ENCODE results near the gene MXD3. TPM values are rescaled to one million over a fixed set of nuclear protein-coding genes. Genes with fewer than 3 reads are reported as not detected.

The MXD3 gene
- total RNA-seq, 1 donor from 2014 or later = 5.7 TPM

DNA sequence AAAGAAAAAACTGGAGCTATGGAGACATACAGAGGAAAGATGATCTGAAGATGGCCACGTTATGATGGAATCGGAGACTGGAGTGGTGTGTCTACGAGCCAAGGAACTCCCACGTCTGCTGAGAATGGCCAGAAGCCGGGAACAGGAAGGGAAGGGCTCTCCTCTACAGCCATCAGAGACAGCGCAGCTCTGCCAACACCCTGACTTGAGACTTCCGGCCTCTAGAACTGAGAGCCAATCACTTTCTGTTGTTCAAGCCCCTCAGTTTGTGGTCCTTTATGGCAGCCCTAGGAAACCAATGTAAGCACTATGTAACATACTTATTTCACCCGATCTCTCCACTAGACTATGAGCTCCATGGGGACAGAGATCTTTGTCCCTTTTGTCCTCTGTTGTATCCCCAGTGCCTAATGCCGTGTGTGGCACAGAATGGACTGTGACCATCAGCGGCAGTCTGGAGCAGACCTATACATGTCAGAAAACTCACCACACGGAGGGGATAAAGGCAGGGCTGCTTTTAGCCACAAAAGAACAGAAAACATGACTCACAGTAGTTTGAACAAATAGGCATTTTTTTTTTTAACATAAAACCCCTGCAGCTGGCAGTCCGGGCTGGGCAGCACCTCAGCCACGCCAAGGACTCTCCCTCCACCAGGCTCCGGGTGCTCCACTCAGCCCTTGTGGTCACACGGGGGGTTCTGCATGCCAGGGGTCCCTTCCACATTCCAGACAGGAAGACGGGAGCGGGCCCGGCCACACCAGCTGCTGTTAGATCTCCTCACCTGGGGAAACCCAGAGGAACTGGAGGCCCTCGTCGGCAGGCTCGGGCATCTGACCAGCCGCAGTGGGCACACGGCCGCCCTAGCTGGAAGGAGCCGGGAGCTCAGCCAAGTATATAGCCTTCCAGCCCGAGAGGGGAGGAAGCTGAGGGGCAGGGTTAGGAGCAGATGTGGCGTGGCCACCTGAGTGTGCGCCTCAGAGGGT lies 16.1 kb upstream of the MXD3 start:
- Histone ChIP-seq H3K4me1 (ENCODE audit: control insufficient read depth in 3 of 3, insufficient read depth in 3 of 3, low read length in 3 of 3) (peaks cover 0 to 4% (median 0%) of the 10 kb centered on the region in 3 donors), H3K27ac (ENCODE audit: low read depth, low read length) (peak overlapping the region; percentile 60), H3K36me3 (ENCODE audit: control insufficient read depth in 3 of 3, insufficient read depth in 3 of 3, low read length in 3 of 3) (peaks cover 12 to 33% (median 14%) of the 10 kb centered on the region in 3 donors), H3K9ac (ENCODE audit: low read depth in 1 of 3, low read length in 3 of 3) (no peak overlapping the region), H3K9me3 (ENCODE audit: control insufficient read depth in 3 of 3, low read length in 3 of 3) (no peaks in the 10 kb centered on the region), H3K27me3 (ENCODE audit: control insufficient read depth in 3 of 3, insufficient read depth in 3 of 3, low read length in 3 of 3) (no peaks in the 10 kb centered on the region), H3K4me3 (ENCODE audit: low read length in 3 of 3) (no peak overlapping the region)

DNA sequence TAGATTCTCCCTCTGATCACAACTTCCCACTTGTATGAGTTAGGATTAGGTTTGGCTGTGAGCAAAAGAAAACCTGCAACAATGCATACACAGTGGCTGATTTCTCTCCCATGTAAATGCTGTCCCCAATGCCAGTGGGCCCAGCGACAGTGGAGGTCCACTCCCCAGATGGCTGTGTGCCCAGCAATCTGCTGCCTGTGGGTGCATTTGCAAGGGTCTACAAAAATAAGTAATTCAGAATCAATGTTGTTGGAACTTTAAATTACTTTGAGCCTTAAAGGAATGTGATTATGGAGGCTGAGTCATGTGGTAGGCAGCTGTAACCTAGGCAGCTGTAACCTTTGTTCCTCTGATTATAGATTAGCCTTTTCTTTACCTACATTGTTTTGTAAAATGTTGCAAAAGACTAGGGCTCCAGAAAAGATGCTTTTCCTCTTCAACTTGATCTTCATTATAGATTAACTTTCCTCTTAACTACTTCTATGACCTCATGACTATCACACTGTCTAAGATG lies 14.2 kb upstream of the MXD3 start:
- Histone ChIP-seq H3K4me1 (ENCODE audit: control insufficient read depth in 3 of 3, insufficient read depth in 3 of 3, low read length in 3 of 3) (peaks cover 0 to 4% (median 0%) of the 10 kb centered on the region in 3 donors), H3K27ac (ENCODE audit: low read depth, low read length) (no peak overlapping the region), H3K9ac (ENCODE audit: low read depth in 1 of 3, low read length in 3 of 3) (no peak overlapping the region), H3K9me3 (ENCODE audit: control insufficient read depth in 3 of 3, low read length in 3 of 3) (no peaks in the 10 kb centered on the region), H3K36me3 (ENCODE audit: control insufficient read depth in 3 of 3, insufficient read depth in 3 of 3, low read length in 3 of 3) (peaks cover 3 to 14% (median 6%) of the 10 kb centered on the region in 3 donors), H3K27me3 (ENCODE audit: control insufficient read depth in 3 of 3, insufficient read depth in 3 of 3, low read length in 3 of 3) (no peaks in the 10 kb centered on the region), H3K4me3 (ENCODE audit: low read length in 3 of 3) (no peak overlapping the region)

GRCh38 chr5:177320879-177321278 lies 9.2 kb upstream of the MXD3 start:
- Histone ChIP-seq H3K4me1 (ENCODE audit: control insufficient read depth in 3 of 3, insufficient read depth in 3 of 3, low read length in 3 of 3) (peaks cover 0 to 4% (median 0%) of the 10 kb centered on the region in 3 donors), H3K36me3 (ENCODE audit: control insufficient read depth in 3 of 3, insufficient read depth in 3 of 3, low read length in 3 of 3) (peaks cover 0 to 1% (median 0%) of the 10 kb centered on the region in 3 donors), H3K27me3 (ENCODE audit: control insufficient read depth in 3 of 3, insufficient read depth in 3 of 3, low read length in 3 of 3) (no peaks in the 10 kb centered on the region), H3K9ac (ENCODE audit: low read depth in 1 of 3, low read length in 3 of 3) (no peak overlapping the region), H3K9me3 (ENCODE audit: control insufficient read depth in 3 of 3, low read length in 3 of 3) (no peaks in the 10 kb centered on the region), H3K4me3 (ENCODE audit: low read length in 3 of 3) (no peak overlapping the region), H3K27ac (ENCODE audit: low read depth, low read length) (no peak overlapping the region)

DNA sequence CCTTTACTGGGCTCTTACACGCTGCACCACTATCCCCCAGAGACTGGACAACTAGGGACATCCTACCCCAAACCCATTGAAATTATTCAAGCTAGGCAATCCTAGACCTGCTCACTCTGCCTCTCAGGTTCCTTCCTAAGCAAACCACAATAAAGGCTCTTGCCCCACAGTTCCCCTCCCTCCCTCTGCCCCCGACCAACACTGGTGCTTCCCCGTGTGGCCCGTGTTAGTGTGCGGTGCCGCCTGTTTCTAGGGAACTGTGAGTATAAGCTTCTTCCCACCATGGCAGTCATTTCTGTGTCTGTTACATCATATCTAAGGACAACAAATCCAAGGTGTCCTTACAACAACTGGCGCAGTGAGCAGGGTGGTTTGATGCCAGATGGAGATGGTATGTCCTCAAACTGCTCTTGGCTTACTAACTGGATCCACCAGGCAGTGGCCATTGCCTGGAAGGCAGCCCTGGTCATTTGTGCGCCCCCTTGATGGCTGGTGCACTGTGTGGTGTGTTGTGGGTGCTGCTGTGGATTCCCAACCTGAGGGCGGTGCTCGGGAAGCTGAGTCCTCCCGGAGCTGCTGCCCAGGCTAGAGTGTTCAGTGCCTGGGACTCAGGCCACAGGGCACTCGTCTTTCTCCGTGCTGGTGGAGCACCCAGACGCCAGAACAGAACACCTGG lies 8.4 kb upstream of the MXD3 start:
- Histone ChIP-seq H3K27ac (ENCODE audit: low read depth, low read length) (no peak overlapping the region), H3K9me3 (ENCODE audit: control insufficient read depth in 3 of 3, low read length in 3 of 3) (no peaks in the 10 kb centered on the region), H3K9ac (ENCODE audit: low read depth in 1 of 3, low read length in 3 of 3) (no peak overlapping the region), H3K36me3 (ENCODE audit: control insufficient read depth in 3 of 3, insufficient read depth in 3 of 3, low read length in 3 of 3) (peaks cover 0 to 1% (median 0%) of the 10 kb centered on the region in 3 donors), H3K4me3 (ENCODE audit: low read length in 3 of 3) (no peak overlapping the region), H3K27me3 (ENCODE audit: control insufficient read depth in 3 of 3, insufficient read depth in 3 of 3, low read length in 3 of 3) (no peaks in the 10 kb centered on the region), H3K4me1 (ENCODE audit: control insufficient read depth in 3 of 3, insufficient read depth in 3 of 3, low read length in 3 of 3) (peaks cover 0 to 4% (median 0%) of the 10 kb centered on the region in 3 donors)

GRCh38 chr5:177317959-177318377 lies 6.3 kb upstream of the MXD3 start:
- no peak overlapping the region for H3K9ac ChIP-seq (ENCODE audit: low read depth in 1 of 3, low read length in 3 of 3)
- no peaks in the 10 kb centered on the region for H3K27me3 ChIP-seq (ENCODE audit: control insufficient read depth in 3 of 3, insufficient read depth in 3 of 3, low read length in 3 of 3)
- H3K36me3 ChIP-seq (ENCODE audit: control insufficient read depth in 3 of 3, insufficient read depth in 3 of 3, low read length in 3 of 3) = no peaks in the 10 kb centered on the region
- H3K9me3 ChIP-seq (ENCODE audit: control insufficient read depth in 3 of 3, low read length in 3 of 3) = no peaks in the 10 kb centered on the region
- H3K4me1 ChIP-seq (ENCODE audit: control insufficient read depth in 3 of 3, insufficient read depth in 3 of 3, low read length in 3 of 3) = peaks cover under 1 to 4% (median under 1%) of the 10 kb centered on the region in 3 donors
- H3K4me3 ChIP-seq (ENCODE audit: low read length in 3 of 3) = no peak overlapping the region
- no peak overlapping the region for H3K27ac ChIP-seq (ENCODE audit: low read depth, low read length)

DNA sequence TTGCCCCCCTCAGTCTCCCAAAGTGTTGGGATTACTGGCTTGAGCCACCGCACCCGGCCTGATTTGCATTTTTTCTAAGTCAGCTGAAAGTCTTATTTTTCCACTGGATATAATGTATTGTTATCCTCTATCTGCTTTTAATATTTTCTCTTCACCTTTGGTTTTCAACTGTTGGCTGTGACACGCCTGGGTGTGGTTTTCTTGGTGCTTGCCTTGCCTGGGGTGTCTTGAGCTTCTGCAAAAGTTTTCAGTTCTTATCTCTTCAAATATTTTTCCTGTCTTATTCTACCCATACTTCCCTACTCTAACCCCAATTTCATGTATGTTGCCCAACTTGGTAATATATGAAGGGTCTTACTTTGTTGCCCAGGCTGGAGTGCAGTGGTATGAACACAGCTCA lies 4.3 kb upstream of the MXD3 start:
- Histone ChIP-seq H3K4me3 (ENCODE audit: low read length in 3 of 3) (no peak overlapping the region), H3K9me3 (ENCODE audit: control insufficient read depth in 3 of 3, low read length in 3 of 3) (no peaks in the 10 kb centered on the region), H3K36me3 (ENCODE audit: control insufficient read depth in 3 of 3, insufficient read depth in 3 of 3, low read length in 3 of 3) (no peaks in the 10 kb centered on the region), H3K4me1 (ENCODE audit: control insufficient read depth in 3 of 3, insufficient read depth in 3 of 3, low read length in 3 of 3) (peaks cover 11 to 19% (median 17%) of the 10 kb centered on the region in 3 donors), H3K9ac (ENCODE audit: low read depth in 1 of 3, low read length in 3 of 3) (no peak overlapping the region), H3K27ac (ENCODE audit: low read depth, low read length) (no peak overlapping the region), H3K27me3 (ENCODE audit: control insufficient read depth in 3 of 3, insufficient read depth in 3 of 3, low read length in 3 of 3) (no peaks in the 10 kb centered on the region)

- no peak overlapping the region for H3K27ac ChIP-seq (ENCODE audit: low read depth, low read length)
- H3K4me3 ChIP-seq (ENCODE audit: low read length in 3 of 3) = no peak overlapping the region
- H3K36me3 ChIP-seq (ENCODE audit: control insufficient read depth in 3 of 3, insufficient read depth in 3 of 3, low read length in 3 of 3) = no peaks in the 10 kb centered on the region
- no peaks in the 10 kb centered on the region for H3K9me3 ChIP-seq (ENCODE audit: control insufficient read depth in 3 of 3, low read length in 3 of 3)
- H3K9ac ChIP-seq (ENCODE audit: low read depth in 1 of 3, low read length in 3 of 3) = no peak overlapping the region
- H3K27me3 ChIP-seq (ENCODE audit: control insufficient read depth in 3 of 3, insufficient read depth in 3 of 3, low read length in 3 of 3) = no peaks in the 10 kb centered on the region
- peaks cover 15 to 23% (median 18%) of the 10 kb centered on the region in 3 donors for H3K4me1 ChIP-seq (ENCODE audit: control insufficient read depth in 3 of 3, insufficient read depth in 3 of 3, low read length in 3 of 3)
These were observed 3.7 kb upstream of the MXD3 start for GRCh38 chr5:177315411-177315810.

- Histone ChIP-seq H3K9ac (ENCODE audit: low read depth in 1 of 3, low read length in 3 of 3) (no peak overlapping the region), H3K4me3 (ENCODE audit: low read length in 3 of 3) (no peak overlapping the region), H3K36me3 (ENCODE audit: control insufficient read depth in 3 of 3, insufficient read depth in 3 of 3, low read length in 3 of 3) (no peaks in the 10 kb centered on the region), H3K27ac (ENCODE audit: low read depth, low read length) (no peak overlapping the region), H3K27me3 (ENCODE audit: control insufficient read depth in 3 of 3, insufficient read depth in 3 of 3, low read length in 3 of 3) (no peaks in the 10 kb centered on the region), H3K4me1 (ENCODE audit: control insufficient read depth in 3 of 3, insufficient read depth in 3 of 3, low read length in 3 of 3) (peaks cover 15 to 30% (median 20%) of the 10 kb centered on the region in 3 donors), H3K9me3 (ENCODE audit: control insufficient read depth in 3 of 3, low read length in 3 of 3) (no peaks in the 10 kb centered on the region)
These were observed 3.0 kb upstream of the MXD3 start for GRCh38 chr5:177314376-177315342.

DNA sequence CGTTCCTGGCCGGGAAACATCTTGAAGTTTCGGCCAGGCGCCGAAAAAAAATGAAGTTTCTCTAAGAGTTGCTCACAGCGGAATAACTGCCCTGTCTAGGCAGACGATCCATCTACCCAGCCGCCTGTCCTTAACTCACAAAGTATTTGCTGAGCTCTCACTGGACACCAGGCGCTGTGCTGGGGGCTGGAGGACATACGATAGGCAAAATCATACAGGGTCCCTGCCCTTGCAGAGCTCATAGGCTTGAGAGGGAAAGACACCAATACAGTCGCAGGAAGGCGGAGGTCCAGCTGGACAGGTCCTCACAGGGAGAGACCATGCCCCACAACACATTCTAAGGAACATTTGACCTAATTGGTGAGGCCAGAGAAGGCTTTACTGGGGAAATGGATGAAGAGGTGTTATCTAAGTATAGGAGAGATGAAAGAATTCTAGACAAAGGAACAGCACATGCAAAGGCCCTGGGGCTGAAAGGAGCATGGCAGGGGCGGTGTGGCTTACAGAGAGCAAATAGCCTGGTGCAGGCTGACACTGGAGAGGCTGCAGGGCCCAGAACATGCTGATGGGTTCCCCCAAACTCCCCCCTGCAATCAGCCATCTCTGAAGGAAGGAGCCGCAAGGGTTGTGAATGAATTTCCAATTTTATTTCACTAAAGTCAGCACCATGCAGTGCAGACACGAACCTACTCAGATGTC lies 2.0 kb upstream of the MXD3 start:
- no peak overlapping the region for H3K9ac ChIP-seq (ENCODE audit: low read depth in 1 of 3, low read length in 3 of 3)
- H3K27me3 ChIP-seq (ENCODE audit: control insufficient read depth in 3 of 3, insufficient read depth in 3 of 3, low read length in 3 of 3) = no peaks in the 10 kb centered on the region
- no peaks in the 10 kb centered on the region for H3K9me3 ChIP-seq (ENCODE audit: control insufficient read depth in 3 of 3, low read length in 3 of 3)
- peaks cover 20 to 40% (median 27%) of the 10 kb centered on the region in 3 donors for H3K4me1 ChIP-seq (ENCODE audit: control insufficient read depth in 3 of 3, insufficient read depth in 3 of 3, low read length in 3 of 3)
- no peak overlapping the region for H3K27ac ChIP-seq (ENCODE audit: low read depth, low read length)
- no peak overlapping the region for H3K4me3 ChIP-seq (ENCODE audit: low read length in 3 of 3)
- no peaks in the 10 kb centered on the region for H3K36me3 ChIP-seq (ENCODE audit: control insufficient read depth in 3 of 3, insufficient read depth in 3 of 3, low read length in 3 of 3)

Measured in skeletal muscle tissue (tissue), 4 donors.